Measurements from ENCODE around the gene ETDC. TPM values are rescaled to one million over a fixed set of nuclear protein-coding genes. Genes with fewer than 3 reads are reported as not detected.
"Not testable (repeated sequence)": the region's sequence is repeated elsewhere in the genome, so short reads cannot be mapped to it uniquely, and the experiment has no call there.

ETDC gene
- total RNA-seq, 2 experiments from 2014 or later, result not detected

GRCh38 chrX:135308345-135308855 is 880 bp upstream of the ETDC start:
- Mint-ChIP-seq H3K27me3 (no peaks in the 10 kb centered on the region), H3K36me3 (no peaks in the 10 kb centered on the region), H3K4me1 (ENCODE audit: low read depth) (no peaks in the 10 kb centered on the region), H3K4me3 (no peak overlapping the region), H3K27ac (no peak overlapping the region), H3K9me3 (peaks cover 14% of the 10 kb centered on the region)
- intact Hi-C loops (cut with micrococcal nuclease), result no loop called here
- ChIA-PET POLR2A (no interaction called here), CTCF (no interaction called here)
- no peak for DNase-seq

- ChIA-PET CTCF (no interaction called here), POLR2A (no interaction called here)
- Mint-ChIP-seq H3K4me3 (no peak overlapping the region), H3K9me3 (peaks cover 49% of the 10 kb centered on the region), H3K27me3 (no peaks in the 10 kb centered on the region), H3K27ac (no peak overlapping the region), H3K36me3 (peaks cover 27% of the 10 kb centered on the region), H3K4me1 (ENCODE audit: low read depth) (no peaks in the 10 kb centered on the region)
- DNase-seq, result no peak
- intact Hi-C loops (cut with micrococcal nuclease), result no loop called here
Observed at GRCh38 chrX:135315864-135316263, 6.6 kb downstream of the ETDC start.

GRCh38 chrX:135324463-135324862 is 15.2 kb downstream of the ETDC start:
- intact Hi-C loops (cut with micrococcal nuclease), result no loop called here
- peaks cover 51% of the 10 kb centered on the region for H3K36me3 Mint-ChIP-seq

GRCh38 chrX:135325036-135325818 is 15.9 kb downstream of the ETDC start:
- H3K4me3 Mint-ChIP-seq; DNase-seq; H3K4me1 Mint-ChIP-seq (ENCODE audit: low read depth); H3K27ac Mint-ChIP-seq; intact Hi-C loops (cut with micrococcal nuclease); H3K27me3 Mint-ChIP-seq; POLR2A ChIA-PET; CTCF ChIA-PET: not testable (repeated sequence)
- peaks cover 55% of the 10 kb centered on the region for H3K36me3 Mint-ChIP-seq
- peaks cover 36% of the 10 kb centered on the region for H3K9me3 Mint-ChIP-seq

More at GRCh38 chrX:135324463-135324862, 15.2 kb downstream of the ETDC start:
- ChIA-PET CTCF (no interaction called here), POLR2A (no interaction called here)
- H3K27me3 Mint-ChIP-seq, result no peaks in the 10 kb centered on the region
- peaks cover 36% of the 10 kb centered on the region for H3K9me3 Mint-ChIP-seq
- H3K4me3 Mint-ChIP-seq, result no peak overlapping the region
- DNase-seq, result no peak
- no peak overlapping the region for H3K27ac Mint-ChIP-seq
- peaks cover 2% of the 10 kb centered on the region for H3K4me1 Mint-ChIP-seq (ENCODE audit: low read depth)

GRCh38 chrX:135327299-135327698 is 18.0 kb downstream of the ETDC start:
- ChIA-PET POLR2A (no interaction called here), CTCF (no interaction called here)
- DNase-seq, result no peak
- intact Hi-C loops (cut with micrococcal nuclease), result no loop called here
- Mint-ChIP-seq H3K27me3 (no peaks in the 10 kb centered on the region), H3K4me3 (no peak overlapping the region), H3K27ac (no peak overlapping the region), H3K4me1 (ENCODE audit: low read depth) (peaks cover 7% of the 10 kb centered on the region), H3K36me3 (peaks cover 38% of the 10 kb centered on the region), H3K9me3 (peaks cover 19% of the 10 kb centered on the region)

GRCh38 chrX:135328421-135329005 is 19.2 kb downstream of the ETDC start:
- Mint-ChIP-seq H3K27me3 (no peaks in the 10 kb centered on the region), H3K27ac (no peak overlapping the region), H3K4me3 (no peak overlapping the region), H3K36me3 (peaks cover 30% of the 10 kb centered on the region), H3K4me1 (ENCODE audit: low read depth) (peaks cover 14% of the 10 kb centered on the region), H3K9me3 (peaks cover 9% of the 10 kb centered on the region)
- intact Hi-C loops (cut with micrococcal nuclease), result no loop called here
- no peak for DNase-seq
- ChIA-PET CTCF (no interaction called here), POLR2A (no interaction called here)

- CTCF ChIA-PET, result interaction anchor here (1.1 kb wide), 1 partner anchor 35 kb away, joined by 3 read pairs; no protein-coding TSS in a partner anchor
- Mint-ChIP-seq H3K36me3 (peaks cover 25% of the 10 kb centered on the region), H3K9me3 (peaks cover 3% of the 10 kb centered on the region)
Observed at GRCh38 chrX:135330706-135331105, 21.4 kb downstream of the ETDC start.

GRCh38 chrX:135331525-135331924 is 22.2 kb downstream of the ETDC start:
- intact Hi-C loops (cut with micrococcal nuclease), result no loop called here
- peaks cover 25% of the 10 kb centered on the region for H3K36me3 Mint-ChIP-seq
- H3K9me3 Mint-ChIP-seq, result peaks cover 3% of the 10 kb centered on the region
- no peak overlapping the region for H3K27ac Mint-ChIP-seq
- H3K4me3 Mint-ChIP-seq, result no peak overlapping the region
- ChIA-PET CTCF (no interaction called here), POLR2A (no interaction called here)
- no peaks in the 10 kb centered on the region for H3K27me3 Mint-ChIP-seq
- no peak for DNase-seq
- peaks cover 23% of the 10 kb centered on the region for H3K4me1 Mint-ChIP-seq (ENCODE audit: low read depth)

More at GRCh38 chrX:135330706-135331105, 21.4 kb downstream of the ETDC start:
- DNase-seq, result no peak
- POLR2A ChIA-PET, result no interaction called here
- intact Hi-C loops (cut with micrococcal nuclease), result no loop called here
- Mint-ChIP-seq H3K4me1 (ENCODE audit: low read depth) (peaks cover 22% of the 10 kb centered on the region), H3K27ac (no peak overlapping the region), H3K4me3 (no peak overlapping the region), H3K27me3 (no peaks in the 10 kb centered on the region)

GRCh38 chrX:135340831-135341230 is 31.6 kb downstream of the ETDC start:
- peaks cover 63% of the 10 kb centered on the region for H3K4me1 Mint-ChIP-seq (ENCODE audit: low read depth)
- DNase-seq, result no peak
- intact Hi-C loops (cut with micrococcal nuclease), result no loop called here
- H3K36me3 Mint-ChIP-seq, result peaks cover 10% of the 10 kb centered on the region
- no peak overlapping the region for H3K27ac Mint-ChIP-seq
- H3K27me3 Mint-ChIP-seq, result no peaks in the 10 kb centered on the region
- H3K4me3 Mint-ChIP-seq, result peak overlapping the region; percentile 51
- no peaks in the 10 kb centered on the region for H3K9me3 Mint-ChIP-seq
- CTCF ChIA-PET, result no interaction called here
- POLR2A ChIA-PET, result no interaction called here

- Mint-ChIP-seq H3K36me3 (peaks cover 18% of the 10 kb centered on the region), H3K4me3 (peak overlapping the region; percentile 76), H3K4me1 (ENCODE audit: low read depth) (peaks cover 33% of the 10 kb centered on the region), H3K27ac (peak overlapping the region; percentile 72), H3K27me3 (no peaks in the 10 kb centered on the region), H3K9me3 (no peaks in the 10 kb centered on the region)
- POLR2A ChIA-PET, result interaction anchor here (0.6 to 1.1 kb wide), 2 partner anchors 9 to 908 kb away, joined by 4 to 5 read pairs; no protein-coding TSS in a partner anchor
- intact Hi-C loops (cut with micrococcal nuclease), result no loop called here
- CTCF ChIA-PET, result no interaction called here
- no peak for DNase-seq
Observed at GRCh38 chrX:135345107-135345589, 35.9 kb downstream of the ETDC start.

- Mint-ChIP-seq H3K9me3 (no peaks in the 10 kb centered on the region), H3K36me3 (peaks cover 13% of the 10 kb centered on the region), H3K27me3 (no peaks in the 10 kb centered on the region), H3K4me1 (ENCODE audit: low read depth) (peaks cover 15% of the 10 kb centered on the region), H3K4me3 (no peak overlapping the region), H3K27ac (no peak overlapping the region)
- POLR2A ChIA-PET, result no interaction called here
- intact Hi-C loops (cut with micrococcal nuclease), result no loop called here
- CTCF ChIA-PET, result no interaction called here
- DNase-seq, result no peak
Observed at GRCh38 chrX:135346975-135347374, 37.7 kb downstream of the ETDC start.

GRCh38 chrX:135347381-135348016 is 38.2 kb downstream of the ETDC start:
- H3K27ac Mint-ChIP-seq, result no peak overlapping the region
- no peak overlapping the region for H3K4me3 Mint-ChIP-seq
- peaks cover 9% of the 10 kb centered on the region for H3K4me1 Mint-ChIP-seq (ENCODE audit: low read depth)
- H3K36me3 Mint-ChIP-seq, result peaks cover 13% of the 10 kb centered on the region
- H3K9me3 Mint-ChIP-seq, result no peaks in the 10 kb centered on the region
- no peaks in the 10 kb centered on the region for H3K27me3 Mint-ChIP-seq
- ChIA-PET CTCF (no interaction called here), POLR2A (no interaction called here)
- intact Hi-C loops (cut with micrococcal nuclease), result no loop called here
- no peak for DNase-seq
